ENCODE measurements around the gene ZNHIT6. TPM values are rescaled to one million over a fixed set of nuclear protein-coding genes. Genes with fewer than 3 reads are reported as not detected.
A peak's percentile ranks its signal among the peaks of the same experiment; 100 is the strongest.
"Not testable (repeated sequence)": the region's sequence is repeated elsewhere in the genome, so short reads cannot be mapped to it uniquely, and the experiment has no call there.

Gene ZNHIT6
- polyA plus RNA-seq, 10 donors, result 16.4 to 23.7 (median 20.8) TPM

DNA sequence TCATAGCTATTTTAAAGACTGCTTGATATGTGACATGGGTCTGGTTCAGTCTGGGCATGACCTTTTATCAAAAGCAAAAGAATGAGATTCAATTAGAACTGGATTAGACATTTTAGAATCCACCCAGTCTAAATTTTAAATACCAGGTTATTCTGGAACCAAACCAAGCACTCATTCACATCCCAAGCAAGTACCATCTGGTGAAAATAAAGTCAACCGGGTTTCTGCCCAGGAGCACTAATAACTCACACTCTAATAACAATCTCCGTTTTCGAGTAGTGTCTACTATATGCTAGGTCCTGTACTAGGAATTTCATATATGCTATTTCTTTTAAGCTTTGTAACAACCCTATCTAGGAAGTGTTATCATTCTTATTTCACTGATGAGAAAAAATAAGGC is 30.6 kb downstream of the ZNHIT6 start:
- DNase-seq, result no peak

DNA sequence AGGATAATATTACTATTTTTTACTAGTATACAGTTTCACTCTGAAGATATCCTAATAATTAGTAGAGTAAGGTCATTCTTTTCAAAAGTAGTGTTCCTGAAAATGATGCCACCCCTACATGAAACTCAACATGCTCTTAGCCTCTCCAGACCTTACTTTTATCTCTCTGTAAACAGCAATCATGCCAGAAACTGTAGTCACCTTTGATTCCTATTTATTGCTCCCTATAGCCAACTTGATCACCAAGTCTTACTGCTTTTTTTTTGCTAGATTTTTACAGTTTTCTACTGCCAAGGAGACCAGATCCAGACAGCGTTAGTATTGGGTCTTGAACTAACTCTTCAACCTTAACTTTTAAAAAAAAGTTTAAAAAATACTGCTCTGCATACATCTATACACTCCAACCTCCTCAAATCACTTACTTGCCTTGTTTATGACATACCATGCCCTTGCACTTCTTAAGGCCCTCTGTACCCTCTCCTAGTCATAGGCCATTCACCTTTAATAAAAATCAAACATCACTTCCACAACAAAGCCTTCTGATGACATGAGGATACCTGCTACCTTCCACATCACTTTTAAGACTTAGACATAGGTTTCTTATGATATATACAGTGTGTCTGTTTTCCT is 36.1 kb downstream of the ZNHIT6 start:
- no peak for DNase-seq

- no peak for DNase-seq
These were observed 42.3 kb downstream of the ZNHIT6 start for GRCh38 chr1:85665932-85666331.

GRCh38 chr1:85663382-85663781 is 44.9 kb downstream of the ZNHIT6 start:
- no peak for DNase-seq

DNA sequence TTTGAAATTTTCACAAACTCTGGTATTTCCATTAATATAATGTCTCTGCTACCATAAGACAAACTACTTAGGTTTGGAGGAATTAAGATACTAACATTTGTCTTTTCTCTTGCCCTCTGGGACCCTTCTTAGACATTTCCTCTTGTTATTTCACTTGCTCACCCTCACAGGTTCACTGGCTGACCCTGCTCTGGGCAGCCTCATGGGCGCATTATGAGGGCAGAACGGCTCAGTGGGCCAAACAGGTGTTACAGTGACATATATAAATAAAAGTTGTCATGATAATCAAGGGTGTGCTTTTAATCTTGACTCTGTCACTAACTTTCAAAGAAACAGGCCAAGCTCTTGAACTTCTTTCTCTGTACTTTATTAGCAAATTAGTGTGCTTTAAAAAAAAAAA is 46.5 kb downstream of the ZNHIT6 start:
- no peak for DNase-seq

DNA sequence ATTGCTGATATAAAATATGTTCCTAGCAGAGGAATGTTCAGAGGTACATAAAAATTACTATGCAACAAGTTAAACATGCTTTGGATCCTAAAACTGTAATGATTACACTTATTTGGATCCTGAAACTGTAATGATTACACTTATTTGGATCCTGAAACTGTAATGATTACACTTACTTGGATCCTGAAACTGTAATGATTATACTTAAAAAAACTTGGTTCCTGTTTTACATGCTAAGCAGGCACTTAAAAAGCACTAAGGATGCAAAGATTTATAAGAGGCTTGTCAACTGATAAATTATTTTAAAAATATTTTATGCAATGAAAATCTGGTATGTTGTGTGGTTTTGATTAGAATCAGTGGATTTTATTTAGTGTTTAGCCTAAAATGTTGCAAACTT is 47.7 kb downstream of the ZNHIT6 start:
- DNase-seq, result peak in 1 of 3 donors; percentile 29

DNA sequence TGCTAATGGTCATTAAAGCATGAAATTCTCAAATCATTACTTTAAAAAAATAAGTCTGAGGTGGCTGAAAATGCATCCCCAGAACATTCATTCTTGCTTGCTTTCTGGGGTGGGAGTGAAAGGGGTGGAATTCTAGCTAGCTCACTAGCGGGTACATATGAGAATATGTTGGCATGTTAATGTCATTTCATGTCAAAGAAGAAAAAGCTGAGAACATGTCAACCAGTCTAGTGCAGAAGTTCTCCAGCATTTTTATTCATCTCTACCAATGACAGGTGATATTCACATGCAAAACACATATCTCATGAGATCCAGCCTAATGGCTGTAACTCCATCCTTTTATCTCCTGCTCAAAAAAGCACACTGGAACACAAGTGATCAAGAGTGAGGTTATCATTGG is 49.1 kb downstream of the ZNHIT6 start:
- DNase-seq, result no peak

DNA sequence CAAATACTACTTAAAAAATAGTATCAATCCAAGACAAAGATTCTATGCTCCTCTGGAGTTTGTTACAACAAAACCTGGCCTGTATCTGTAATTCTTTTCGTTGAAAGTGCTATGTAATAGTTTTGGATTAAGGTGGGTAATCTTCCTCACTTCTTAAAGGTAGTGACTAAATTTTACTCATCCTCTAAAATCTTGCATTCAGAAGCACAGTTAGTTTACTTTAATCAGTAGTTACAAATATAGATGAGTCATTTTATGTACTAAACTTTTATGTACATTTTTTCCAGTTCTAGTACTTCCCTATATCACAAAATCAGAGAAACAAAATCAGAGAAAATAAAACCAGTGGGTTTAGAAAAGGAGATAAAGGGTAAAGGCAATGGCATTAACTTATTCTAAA is 51.3 kb downstream of the ZNHIT6 start:
- DNase-seq, result no peak

DNA sequence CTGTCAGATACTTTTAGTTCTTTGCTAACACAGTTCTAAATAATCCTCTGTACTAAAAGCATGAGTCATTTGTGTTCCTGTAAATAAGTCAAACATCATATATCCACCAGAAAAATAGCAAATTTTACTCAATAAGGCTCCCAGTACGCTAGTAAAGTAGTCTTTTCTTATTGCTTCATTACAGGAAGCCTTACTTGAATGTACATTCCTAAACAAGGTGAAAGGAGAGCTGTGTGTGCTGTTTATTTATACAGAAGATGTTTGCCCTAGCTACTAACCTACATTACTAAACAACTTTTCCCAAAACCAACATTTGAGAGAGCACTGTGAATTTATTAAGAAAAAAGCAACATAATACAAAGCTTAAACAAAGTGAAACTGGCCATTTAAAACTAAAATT is 52.0 kb downstream of the ZNHIT6 start:
- no peak for DNase-seq

DNA sequence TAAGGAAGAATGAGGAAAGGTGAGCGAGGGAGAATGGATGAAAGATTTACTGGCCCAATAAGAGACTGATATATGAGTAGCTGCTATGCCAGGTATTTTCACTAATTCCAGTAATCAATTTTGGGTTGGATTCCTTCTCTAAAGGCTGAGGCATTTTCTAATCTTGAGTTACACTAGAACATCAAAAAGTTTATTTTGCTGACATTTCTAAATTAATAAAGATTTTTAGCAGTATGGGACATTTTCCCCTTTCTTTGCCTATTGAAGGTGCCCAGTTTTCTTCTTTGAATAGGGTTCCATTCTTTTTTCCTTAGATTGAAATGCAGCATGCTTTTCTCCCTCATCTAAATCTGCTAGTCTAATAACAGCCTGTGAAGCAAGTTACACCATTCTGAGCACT is 52.9 kb downstream of the ZNHIT6 start:
- DNase-seq, result no peak

GRCh38 chr1:85654066-85654782 is 54.0 kb downstream of the ZNHIT6 start:
- DNase-seq, result no peak

DNA sequence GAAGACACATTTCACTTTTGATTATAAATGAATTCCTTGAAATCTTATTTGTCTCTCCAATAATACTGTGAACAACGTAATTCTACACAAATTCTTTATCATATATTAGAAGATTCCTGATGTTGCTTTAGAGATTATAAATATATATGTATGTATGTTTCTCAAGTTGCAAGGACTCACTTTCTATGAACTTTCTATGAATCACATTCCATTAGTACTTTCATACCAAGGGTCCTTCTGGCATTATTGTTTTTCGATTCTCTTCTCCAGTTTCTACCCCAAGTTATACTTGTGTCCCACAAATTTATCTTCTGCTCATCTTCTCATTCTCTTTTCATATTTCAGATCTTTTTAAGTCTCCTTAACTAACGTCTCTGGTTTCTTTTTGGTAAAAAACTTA is 55.9 kb downstream of the ZNHIT6 start:
- DNase-seq, result no peak

- DNase-seq, result no peak
These were observed 57.6 kb downstream of the ZNHIT6 start for GRCh38 chr1:85650645-85651044.

GRCh38 chr1:85649591-85649990 is 58.6 kb downstream of the ZNHIT6 start:
- DNase-seq, result no peak

- DNase-seq, result not testable (repeated sequence)
These were observed 66.4 kb downstream of the ZNHIT6 start for GRCh38 chr1:85641598-85642556.

DNA sequence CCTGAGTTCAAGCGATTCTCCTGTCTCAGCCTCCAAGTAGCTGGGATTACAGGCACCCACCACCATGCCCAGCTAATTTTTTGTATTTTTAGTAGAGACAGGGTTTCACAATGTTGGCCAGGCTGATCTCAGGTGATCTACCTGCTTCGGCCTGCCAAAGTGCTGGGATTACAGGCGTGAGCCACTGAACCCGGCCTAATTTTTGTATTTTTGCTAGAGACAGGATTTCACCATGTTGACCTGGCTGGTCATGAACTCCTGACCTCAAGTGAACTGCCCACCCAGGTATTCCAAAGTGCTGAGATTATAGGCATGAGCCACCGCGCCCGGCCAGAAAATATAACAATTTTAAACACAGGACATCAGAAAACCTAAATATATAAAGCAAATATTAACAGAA is 68.3 kb downstream of the ZNHIT6 start:
- not testable (repeated sequence) for DNase-seq

GRCh38 chr1:85638412-85638811 is 69.8 kb downstream of the ZNHIT6 start:
- no peak for DNase-seq

DNA sequence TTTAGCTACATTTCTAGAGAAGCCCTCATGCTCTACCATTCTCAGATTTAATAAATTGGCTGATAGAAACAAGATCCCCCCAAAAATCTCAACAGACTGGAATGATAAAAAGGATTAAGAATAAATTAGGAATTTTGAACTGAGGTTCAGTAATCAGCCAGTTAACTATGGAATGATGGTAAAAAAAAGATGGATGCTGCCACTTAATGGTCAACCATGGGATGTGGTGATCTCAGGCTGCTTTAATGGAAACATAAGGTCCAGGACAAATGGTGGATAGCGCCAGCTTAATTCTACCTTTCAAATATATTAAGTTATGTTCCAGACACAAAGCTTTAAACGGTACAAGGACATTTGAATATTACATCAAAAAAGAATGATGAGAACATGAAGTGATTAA is 77.7 kb downstream of the ZNHIT6 start:
- DNase-seq, result no peak

GRCh38 chr1:85629532-85629920 is 78.7 kb downstream of the ZNHIT6 start:
- no peak for DNase-seq

GRCh38 chr1:85628791-85629531 is 79.3 kb downstream of the ZNHIT6 start:
- peak in 2 of 3 donors; percentile 42 to 74 for DNase-seq

DNA sequence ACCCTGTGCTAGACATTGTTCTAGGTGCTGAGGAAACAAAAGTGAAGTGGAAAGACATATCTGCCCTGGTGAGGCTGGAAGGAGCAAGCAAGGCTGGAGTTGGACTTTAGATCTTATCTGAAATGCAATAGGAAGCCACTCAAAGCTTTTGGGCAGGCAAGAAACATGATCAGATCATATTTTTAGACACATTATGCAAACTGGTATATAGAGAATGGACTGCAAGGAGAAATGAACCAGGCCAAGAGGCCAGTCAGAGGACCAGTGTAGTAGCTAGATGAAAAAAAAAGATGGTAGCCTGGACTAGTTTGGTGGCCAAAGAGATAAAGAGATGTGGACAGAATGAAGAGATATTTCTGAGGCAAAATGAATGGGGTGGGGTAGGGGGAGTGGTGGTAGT is 81.4 kb downstream of the ZNHIT6 start:
- no peak for DNase-seq

- DNase-seq, result no peak
These were observed 83.9 kb downstream of the ZNHIT6 start for GRCh38 chr1:85624361-85624760.
